HEK293T (cell line): ENCODE measurements around the gene KIF5A.

ENCODE experiments used
- CTBP1 ChIP-seq: fragments of 450-650 bp; IDR thresholded peaks from 2 replicates; pipeline ENCODE4 v1.6.1; 2016; ENCODE audit warnings: borderline replicate concordance
- FOXA1 ChIP-seq: fragments of 450-650 bp; IDR thresholded peaks from 2 replicates; pipeline ENCODE4 v1.6.1; 2016; ENCODE audit warnings: mild to moderate bottlenecking

DNA sequence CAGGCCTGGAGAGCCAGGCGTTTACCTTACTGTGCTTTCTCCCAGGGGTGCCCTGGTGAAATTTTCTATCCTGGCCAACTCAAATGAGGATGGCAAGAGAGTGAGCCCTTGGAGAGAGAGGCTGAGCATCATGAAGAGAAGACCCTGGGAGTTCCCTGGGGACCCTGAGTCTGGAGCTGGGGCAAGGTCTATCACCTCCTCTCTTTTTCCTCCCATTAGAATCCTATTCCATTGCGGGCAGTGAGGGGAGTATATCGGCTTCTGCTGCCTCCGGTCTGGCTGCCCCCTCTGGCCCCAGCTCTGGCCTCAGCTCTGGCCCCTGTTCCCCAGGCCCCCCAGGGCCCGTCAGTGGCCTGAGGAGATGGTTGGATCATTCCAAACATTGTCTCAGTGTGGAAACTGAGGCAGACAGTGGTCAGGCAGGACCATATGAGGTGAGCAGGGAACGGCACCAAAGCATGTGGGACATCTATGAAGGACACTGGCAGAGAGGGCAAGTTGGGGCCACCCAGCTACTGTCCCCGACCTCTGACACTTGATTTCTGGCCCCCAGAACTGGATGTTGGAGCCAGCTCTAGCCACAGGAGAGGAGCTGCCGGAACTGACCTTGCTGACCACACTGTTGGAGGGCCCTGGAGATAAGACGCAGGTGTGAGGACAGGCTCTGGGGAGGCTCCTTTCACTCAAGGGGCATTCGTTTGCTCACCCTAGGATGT, 63.0 kb downstream of the KIF5A start:
- TF ChIP-seq FOXA1 (no peak), CTBP1 (no peak)
